ENCODE results near the gene KLHL36. TPM values are rescaled to one million over a fixed set of nuclear protein-coding genes. Genes with fewer than 3 reads are reported as not detected.
"Not testable (repeated sequence)": the region's sequence is repeated elsewhere in the genome, so short reads cannot be mapped to it uniquely, and the experiment has no call there.

The KLHL36 gene
- total RNA-seq, 2 donors from 2014 or later = 49.7 to 62.7 TPM

DNA sequence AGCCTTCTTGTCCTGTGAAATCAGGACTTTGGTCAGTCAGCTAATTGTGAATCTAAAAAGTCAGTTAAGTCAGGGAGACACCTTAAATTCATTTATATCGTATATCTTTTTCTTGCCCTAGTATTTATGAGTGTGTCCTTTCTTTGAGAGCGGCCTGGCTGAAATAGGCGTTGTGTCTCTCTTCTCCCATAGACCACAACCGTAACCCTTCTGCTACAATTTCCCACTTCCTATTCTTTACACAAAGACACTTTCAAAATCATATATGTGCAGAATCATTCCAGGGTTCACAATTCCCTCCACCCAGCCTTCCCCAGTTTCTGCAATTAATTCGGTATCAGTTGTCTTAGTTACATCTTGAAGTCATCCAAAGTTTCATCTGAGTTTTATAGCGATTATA is 16.4 kb upstream of the KLHL36 start:
- Histone ChIP-seq H3K27ac (no peak overlapping the region), H3K4me3 (no peak overlapping the region), H3K36me3 (no peaks in the 10 kb centered on the region), H3K9me3 (no peaks in the 10 kb centered on the region), H3K27me3 (no peaks in the 10 kb centered on the region), H3K4me1 (no peaks in the 10 kb centered on the region), H3K9ac (ENCODE audit: low read depth in 2 of 2, low read length in 2 of 2) (no peak overlapping the region)
- no peak for DNase-seq
- intact Hi-C loops (cut with DNase I) = no loop called here
- TF ChIP-seq, protein P1, sequence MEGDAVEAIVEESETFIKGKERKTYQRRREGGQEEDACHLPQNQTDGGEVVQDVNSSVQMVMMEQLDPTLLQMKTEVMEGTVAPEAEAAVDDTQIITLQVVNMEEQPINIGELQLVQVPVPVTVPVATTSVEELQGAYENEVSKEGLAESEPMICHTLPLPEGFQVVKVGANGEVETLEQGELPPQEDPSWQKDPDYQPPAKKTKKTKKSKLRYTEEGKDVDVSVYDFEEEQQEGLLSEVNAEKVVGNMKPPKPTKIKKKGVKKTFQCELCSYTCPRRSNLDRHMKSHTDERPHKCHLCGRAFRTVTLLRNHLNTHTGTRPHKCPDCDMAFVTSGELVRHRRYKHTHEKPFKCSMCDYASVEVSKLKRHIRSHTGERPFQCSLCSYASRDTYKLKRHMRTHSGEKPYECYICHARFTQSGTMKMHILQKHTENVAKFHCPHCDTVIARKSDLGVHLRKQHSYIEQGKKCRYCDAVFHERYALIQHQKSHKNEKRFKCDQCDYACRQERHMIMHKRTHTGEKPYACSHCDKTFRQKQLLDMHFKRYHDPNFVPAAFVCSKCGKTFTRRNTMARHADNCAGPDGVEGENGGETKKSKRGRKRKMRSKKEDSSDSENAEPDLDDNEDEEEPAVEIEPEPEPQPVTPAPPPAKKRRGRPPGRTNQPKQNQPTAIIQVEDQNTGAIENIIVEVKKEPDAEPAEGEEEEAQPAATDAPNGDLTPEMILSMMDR (IDR thresholded peaks at IDR 0.05) = no peak

DNA sequence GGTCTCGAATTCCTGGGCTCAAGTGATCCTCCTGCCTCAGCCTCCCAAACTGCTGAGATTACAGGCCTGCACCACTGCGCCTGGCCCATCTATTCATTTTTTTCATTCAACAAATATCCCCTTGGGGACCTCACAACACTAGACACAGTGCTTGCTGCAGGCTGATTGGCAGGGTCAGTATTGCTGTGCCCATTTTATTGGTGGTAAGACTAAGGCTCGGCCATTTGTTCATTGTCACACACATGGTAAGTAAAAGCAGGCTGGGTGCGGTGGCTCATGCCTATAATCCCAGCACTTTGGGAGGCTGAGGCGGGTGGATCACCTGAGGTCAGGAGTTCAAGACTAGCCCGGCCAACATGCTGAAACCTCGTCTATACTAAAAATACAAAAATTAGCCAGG is 15.4 kb upstream of the KLHL36 start:
- intact Hi-C loops (cut with DNase I); H3K27ac ChIP-seq; H3K36me3 ChIP-seq; H3K4me3 ChIP-seq; H3K9me3 ChIP-seq; H3K4me1 ChIP-seq; H3K9ac ChIP-seq (ENCODE audit: low read depth in 2 of 2, low read length in 2 of 2); DNase-seq; H3K27me3 ChIP-seq: not testable (repeated sequence)

DNA sequence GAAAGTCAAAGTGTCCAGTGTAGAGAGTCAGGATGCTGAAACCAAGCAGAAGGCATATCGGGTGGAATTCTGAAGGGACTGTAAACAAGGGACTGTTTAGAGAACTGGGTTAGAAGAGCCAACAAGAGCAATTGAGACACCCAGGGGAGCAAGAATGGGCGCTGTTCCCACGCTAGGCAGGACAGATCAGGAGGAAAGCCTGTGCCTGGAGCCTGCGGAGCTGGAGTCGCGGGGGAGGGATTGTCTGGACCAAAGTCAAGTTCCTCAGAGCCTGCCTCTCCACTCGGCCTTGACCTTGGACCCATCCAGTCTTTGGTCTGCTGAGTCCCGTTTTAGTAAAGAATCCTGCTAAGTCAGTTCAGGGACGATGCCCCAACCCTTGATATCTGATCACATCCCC is 14.7 kb upstream of the KLHL36 start:
- no peak overlapping the region for H3K27ac ChIP-seq
- H3K27me3 ChIP-seq = no peaks in the 10 kb centered on the region
- DNase-seq = no peak

DNA sequence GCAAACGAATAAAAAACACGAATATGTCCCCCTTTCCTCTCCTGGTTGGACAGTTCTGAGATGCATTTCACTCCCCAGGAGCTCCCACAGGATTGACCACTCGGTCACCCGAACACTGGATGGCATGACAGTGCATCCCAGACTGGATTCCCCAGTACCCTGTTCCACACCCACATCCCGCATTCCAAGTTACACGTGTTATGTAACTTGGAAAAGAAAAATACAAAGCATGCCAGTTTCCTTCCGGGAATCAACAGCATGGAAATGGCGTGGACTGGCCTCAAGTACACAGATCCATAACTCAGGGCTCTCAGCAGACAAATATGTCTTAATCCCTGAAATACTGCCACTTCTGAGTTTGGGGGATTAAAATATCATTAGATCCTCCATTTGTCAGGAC is 12.6 kb upstream of the KLHL36 start:
- intact Hi-C loops (cut with DNase I) = no loop called here
- Histone ChIP-seq H3K4me3 (no peak overlapping the region), H3K27ac (no peak overlapping the region), H3K4me1 (no peaks in the 10 kb centered on the region), H3K9me3 (no peaks in the 10 kb centered on the region), H3K27me3 (no peaks in the 10 kb centered on the region), H3K36me3 (no peaks in the 10 kb centered on the region), H3K9ac (ENCODE audit: low read depth in 2 of 2, low read length in 2 of 2) (no peak overlapping the region)
- no peak for DNase-seq
- TF ChIP-seq, protein P1 (IDR thresholded peaks at IDR 0.05) = no peak

More for the DNA sequence above, 14.7 kb upstream of the KLHL36 start:
- H3K36me3 ChIP-seq = no peaks in the 10 kb centered on the region
- intact Hi-C loops (cut with DNase I) = no loop called here
- H3K4me3 ChIP-seq = no peak overlapping the region
- H3K9me3 ChIP-seq = no peaks in the 10 kb centered on the region
- no peaks in the 10 kb centered on the region for H3K4me1 ChIP-seq
- no peak overlapping the region for H3K9ac ChIP-seq (ENCODE audit: low read depth in 2 of 2, low read length in 2 of 2)
- TF ChIP-seq, protein P1 (IDR thresholded peaks at IDR 0.05) = no peak

- intact Hi-C loops (cut with DNase I) = no loop called here
- no peaks in the 10 kb centered on the region for H3K27me3 ChIP-seq
These were observed 10.6 kb upstream of the KLHL36 start for GRCh38 chr16:84637709-84638108.

DNA sequence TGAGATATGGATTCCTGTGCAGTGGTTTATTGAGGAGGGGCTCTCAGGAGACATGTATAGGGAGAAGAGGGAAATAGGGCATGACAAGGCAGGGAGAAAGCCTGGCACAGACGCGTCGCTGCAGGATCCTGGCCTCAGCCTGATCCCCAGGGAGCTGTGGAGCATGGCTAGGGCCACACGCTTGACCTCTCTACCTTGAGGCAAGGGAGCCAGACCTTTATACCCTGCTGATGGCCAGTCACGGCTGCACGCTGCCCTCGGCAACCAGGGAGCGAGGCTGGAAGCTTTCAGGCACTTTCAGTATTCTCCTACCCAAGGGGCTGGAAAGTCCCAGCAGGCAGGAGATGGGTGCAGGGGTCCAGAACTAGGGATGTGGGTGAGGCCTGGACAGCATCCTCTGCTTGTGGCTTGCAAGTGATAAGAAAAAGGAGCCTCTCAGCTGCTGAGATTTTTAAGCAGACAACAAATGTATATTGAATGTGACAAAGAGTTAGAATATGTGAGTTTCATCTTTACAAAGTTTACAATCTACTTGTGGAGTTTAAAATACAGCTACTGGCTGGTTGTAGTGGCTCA is 10.0 kb upstream of the KLHL36 start:
- no peak overlapping the region for H3K4me3 ChIP-seq
- H3K4me1 ChIP-seq = no peaks in the 10 kb centered on the region
- H3K9me3 ChIP-seq = no peaks in the 10 kb centered on the region
- DNase-seq = no peak
- TF ChIP-seq, protein P1 (IDR thresholded peaks at IDR 0.05) = no peak
- no peak overlapping the region for H3K27ac ChIP-seq
- H3K9ac ChIP-seq (ENCODE audit: low read depth in 2 of 2, low read length in 2 of 2) = no peak overlapping the region
- intact Hi-C loops (cut with DNase I) = no loop called here
- no peaks in the 10 kb centered on the region for H3K27me3 ChIP-seq
- H3K36me3 ChIP-seq = no peaks in the 10 kb centered on the region

More at GRCh38 chr16:84637709-84638108, 10.6 kb upstream of the KLHL36 start:
- Histone ChIP-seq H3K4me3 (no peak overlapping the region), H3K36me3 (no peaks in the 10 kb centered on the region), H3K9ac (ENCODE audit: low read depth in 2 of 2, low read length in 2 of 2) (peak overlapping the region in 1 of 2 donors; percentile 12), H3K27ac (no peak overlapping the region), H3K4me1 (no peaks in the 10 kb centered on the region), H3K9me3 (no peaks in the 10 kb centered on the region)
- TF ChIP-seq, protein P1 (IDR thresholded peaks at IDR 0.05) = no peak
- no peak for DNase-seq

Data from colonic mucosa (tissue), 4 donors.